HL-60 (cell line): ENCODE measurements around the gene EVI5L.

Experiments used
- CTCF ChIP-seq: IDR thresholded peaks from one replicate; pipeline ENCODE4 v1.5.1; 2011; ENCODE audit warnings: low read length, control low read depth, inconsistent platforms; ENCODE audit not compliant: insufficient read depth
- POLR2AphosphoS5 ChIP-seq: IDR thresholded peaks from 2 replicates; pipeline ENCODE4 v1.6.1; 2012; ENCODE audit warnings: low read depth

GRCh38 chr19:7914099-7914498 lies 84.1 kb downstream of the EVI5L start:
- TF ChIP-seq CTCF (no peak), POLR2AphosphoS5 (no peak; the same call in 1 of the 2 replicates)
